ENCODE results near the gene CHN2. TPM values are rescaled to one million over a fixed set of nuclear protein-coding genes. Genes with fewer than 3 reads are reported as not detected.

The CHN2 gene
- total RNA-seq, 1 experiment from 2014 or later = 2.1 TPM

DNA sequence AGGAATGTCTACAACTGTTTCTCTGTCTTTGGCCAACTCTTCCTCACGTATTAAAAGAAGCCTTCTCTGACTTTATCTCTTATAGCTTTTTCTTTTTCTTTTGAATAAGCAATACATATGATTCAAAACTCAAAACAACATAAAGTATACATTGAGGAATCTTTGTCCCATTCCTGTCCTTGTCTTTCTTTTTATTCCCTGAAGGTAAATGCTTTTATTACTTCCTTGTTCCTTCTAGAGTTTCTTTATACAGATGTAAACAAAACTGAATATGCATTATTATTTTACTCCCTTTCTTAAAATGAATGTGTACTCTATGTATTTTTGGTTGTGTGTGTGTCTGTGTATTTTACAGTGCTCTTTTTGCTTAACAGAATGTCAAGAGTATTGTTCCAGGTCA lies 170.1 kb downstream of the CHN2 start:
- Histone ChIP-seq H3K27me3 (ENCODE audit: insufficient read depth, low read length) (no peaks in the 10 kb centered on the region), H2AFZ (ENCODE audit: low read depth, low read length, poor library complexity, severe bottlenecking) (no peak overlapping the region), H3K4me2 (ENCODE audit: low read length) (no peak overlapping the region), H3K4me3 (replicated peaks in 1 of 2; ENCODE audit: low read depth in 1 of 2, low read length in 2 of 2) (no peak overlapping the region), H3K27ac (ENCODE audit: low read depth, low read length) (no peak overlapping the region), H3K9me2 (ENCODE audit: insufficient read depth) (no peaks in the 10 kb centered on the region), H3K4me1 (ENCODE audit: control insufficient read depth in 1 of 2, insufficient read depth in 2 of 2, low read length in 2 of 2) (peaks cover 0 to under 1% of the 10 kb centered on the region in 2 experiments; a peak in 1 of 4 replicates), H3K79me2 (ENCODE audit: insufficient read depth, low read length) (no peaks in the 10 kb centered on the region), H4K20me1 (ENCODE audit: insufficient read depth) (no peaks in the 10 kb centered on the region), H3K9ac (ENCODE audit: low read length) (no peak overlapping the region), H3K9me3 (ENCODE audit: control insufficient read depth in 1 of 2, insufficient read depth in 1 of 2, low read depth in 1 of 2, low read length in 2 of 2) (no peaks in the 10 kb centered on the region), H3K36me3 (ENCODE audit: control insufficient read depth in 1 of 2, insufficient read depth in 2 of 2, low read length in 2 of 2) (no peaks in the 10 kb centered on the region)
- ATAC-seq (no peak), DNase-seq (ENCODE audit: low read depth, low spot score) (no peak)
- BruUV-seq (replicated peaks) = no TSS peak
- intact Hi-C loops (cut with micrococcal nuclease) = no loop called here
- TF ChIP-seq SP1 (IDR thresholded peaks at IDR 0.05; ENCODE audit: low read depth) = no peak
- no peak for TF ChIP-seq EZH2phosphoT487 (IDR thresholded peaks at IDR 0.05; ENCODE audit: borderline replicate concordance)
- TF ChIP-seq, protein P1, sequence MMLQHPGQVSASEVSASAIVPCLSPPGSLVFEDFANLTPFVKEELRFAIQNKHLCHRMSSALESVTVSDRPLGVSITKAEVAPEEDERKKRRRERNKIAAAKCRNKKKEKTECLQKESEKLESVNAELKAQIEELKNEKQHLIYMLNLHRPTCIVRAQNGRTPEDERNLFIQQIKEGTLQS (IDR thresholded peaks at IDR 0.05) = no peak
- TF ChIP-seq EZH2 (IDR thresholded peaks at IDR 0.05) = no peak
- no peak for TF ChIP-seq EGR1 (IDR thresholded peaks at IDR 0.05; ENCODE audit: low read depth)
- no peak for TF ChIP-seq JUND (IDR thresholded peaks at IDR 0.05)
- TF ChIP-seq, protein P2, sequence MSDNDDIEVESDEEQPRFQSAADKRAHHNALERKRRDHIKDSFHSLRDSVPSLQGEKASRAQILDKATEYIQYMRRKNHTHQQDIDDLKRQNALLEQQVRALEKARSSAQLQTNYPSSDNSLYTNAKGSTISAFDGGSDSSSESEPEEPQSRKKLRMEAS (IDR thresholded peaks at IDR 0.05) = no peak
- TF ChIP-seq TCF7L2 (IDR thresholded peaks at IDR 0.05; ENCODE audit: borderline replicate concordance, extremely low read depth, insufficient read depth, insufficient read length) = no peak
- no peak for TF ChIP-seq RAD21 (IDR thresholded peaks at IDR 0.05; ENCODE audit: low read depth)
- TF ChIP-seq YY1 (IDR thresholded peaks at IDR 0.05; ENCODE audit: extremely low read depth, insufficient replicate concordance, low read depth, low read length) = no peak
- TF ChIP-seq ELF1 (IDR thresholded peaks at IDR 0.05; ENCODE audit: borderline replicate concordance, low read depth) = no peak
- TF ChIP-seq SRF (IDR thresholded peaks at IDR 0.05; ENCODE audit: low read depth) = no peak
- RAD21 ChIA-PET (ENCODE audit: low non-redundant PET in 1 of 2, low total read pairs in 2 of 2, uncharacterized antibody in 2 of 2, unreplicated experiment in 2 of 2) = no interaction called here
- POLR2A ChIA-PET = interaction anchor here (0.5 kb wide), 1 partner anchor 81 kb away, joined by 3 read pairs; no protein-coding TSS in a partner anchor
- CTCF ChIA-PET = no interaction called here

DNA sequence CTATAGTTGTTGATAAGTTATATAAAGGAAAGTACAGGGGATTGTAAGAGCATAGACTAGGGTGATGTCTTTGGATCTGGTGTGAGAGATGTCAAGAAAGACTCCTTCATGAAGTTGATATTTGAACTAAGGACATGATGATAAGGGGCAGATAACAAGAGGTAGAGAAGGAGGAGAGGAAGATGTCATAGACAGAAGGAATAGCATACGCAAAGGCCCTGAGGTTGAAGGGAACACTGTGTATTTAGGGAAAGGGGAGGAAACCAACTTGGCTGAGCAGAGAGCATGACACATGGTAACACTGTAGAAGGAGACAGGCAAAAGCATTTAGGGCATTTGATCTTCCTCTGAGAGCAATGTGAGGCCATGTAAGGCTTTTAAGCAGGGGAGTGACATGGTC lies 170.8 kb downstream of the CHN2 start:
- BruUV-seq (replicated peaks) = no TSS peak
- H3K9me3 ChIP-seq (ENCODE audit: control insufficient read depth in 1 of 2, insufficient read depth in 1 of 2, low read depth in 1 of 2, low read length in 2 of 2) = no peaks in the 10 kb centered on the region
- H4K20me1 ChIP-seq (ENCODE audit: insufficient read depth) = no peaks in the 10 kb centered on the region
- no peak overlapping the region for H3K27ac ChIP-seq (ENCODE audit: low read depth, low read length)
- no peak overlapping the region for H3K4me3 ChIP-seq (replicated peaks in 1 of 2; ENCODE audit: low read depth in 1 of 2, low read length in 2 of 2)
- H3K4me1 ChIP-seq (ENCODE audit: control insufficient read depth in 1 of 2, insufficient read depth in 2 of 2, low read length in 2 of 2) = peaks cover 5 to 8% of the 10 kb centered on the region in 2 experiments
- DNase-seq (ENCODE audit: low read depth, low spot score) (no peak), ATAC-seq (no peak)
- H3K36me3 ChIP-seq (ENCODE audit: control insufficient read depth in 1 of 2, insufficient read depth in 2 of 2, low read length in 2 of 2) = no peaks in the 10 kb centered on the region
- CTCF ChIA-PET = no interaction called here
- H3K79me2 ChIP-seq (ENCODE audit: insufficient read depth, low read length) = no peaks in the 10 kb centered on the region
- no peak for TF ChIP-seq EZH2phosphoT487 (IDR thresholded peaks at IDR 0.05; ENCODE audit: borderline replicate concordance)
- no peak for TF ChIP-seq FOSL1 (IDR thresholded peaks at IDR 0.05; ENCODE audit: low read depth)
- no peak for TF ChIP-seq RAD21 (IDR thresholded peaks at IDR 0.05; ENCODE audit: low read depth)
- TF ChIP-seq, protein P2 (IDR thresholded peaks at IDR 0.05) = no peak
- no peak for TF ChIP-seq ELF1 (IDR thresholded peaks at IDR 0.05; ENCODE audit: borderline replicate concordance, low read depth)
- no peak for TF ChIP-seq ZFX (IDR thresholded peaks at IDR 0.05)
- no peak for TF ChIP-seq TCF7L2 (IDR thresholded peaks at IDR 0.05; ENCODE audit: borderline replicate concordance, extremely low read depth, insufficient read depth, insufficient read length)
- TF ChIP-seq POLR2A (IDR thresholded peaks at IDR 0.05; ENCODE audit: borderline replicate concordance, extremely low read depth, insufficient read depth, insufficient read length) = no peak
- TF ChIP-seq YY1 (IDR thresholded peaks at IDR 0.05; ENCODE audit: extremely low read depth, insufficient replicate concordance, low read depth, low read length) = no peak
- no peak for TF ChIP-seq JUND (IDR thresholded peaks at IDR 0.05)
- TF ChIP-seq POLR2AphosphoS5 (IDR thresholded peaks at IDR 0.05; ENCODE audit: low read depth, low read length) = no peak
- RAD21 ChIA-PET (ENCODE audit: low non-redundant PET in 1 of 2, low total read pairs in 2 of 2, uncharacterized antibody in 2 of 2, unreplicated experiment in 2 of 2) = no interaction called here
- POLR2A ChIA-PET = no interaction called here
- no peaks in the 10 kb centered on the region for H3K27me3 ChIP-seq (ENCODE audit: insufficient read depth, low read length)
- H3K4me2 ChIP-seq (ENCODE audit: low read length) = no peak overlapping the region
- intact Hi-C loops (cut with micrococcal nuclease) = no loop called here
- H3K9ac ChIP-seq (ENCODE audit: low read length) = no peak overlapping the region
- H2AFZ ChIP-seq (ENCODE audit: low read depth, low read length, poor library complexity, severe bottlenecking) = no peak overlapping the region
- no peaks in the 10 kb centered on the region for H3K9me2 ChIP-seq (ENCODE audit: insufficient read depth)

All from HCT116 (cell line).